ENCODE measurements around the gene SORBS1. TPM values are rescaled to one million over a fixed set of nuclear protein-coding genes. Genes with fewer than 3 reads are reported as not detected.

SORBS1 gene
- total RNA-seq, 6 experiments from 2014 or later: 0.05 to 0.26 (median 0.18) TPM

GRCh38 chr10:95391581-95392216 lies 169.5 kb downstream of the SORBS1 start:
- no peak overlapping the region for H3K27ac Mint-ChIP-seq
- H3K4me1 Mint-ChIP-seq (ENCODE audit: low read depth): no peaks in the 10 kb centered on the region
- no peaks in the 10 kb centered on the region for H3K9me3 Mint-ChIP-seq
- peak; percentile 19 for DNase-seq
- H3K27me3 Mint-ChIP-seq (ENCODE audit: insufficient read depth): peaks cover 11% of the 10 kb centered on the region
- peak; percentile 23; the same call in 1 of the 2 replicates for TF ChIP-seq CTCF (IDR thresholded peaks at IDR 0.05)
- no peaks in the 10 kb centered on the region for H3K36me3 Mint-ChIP-seq (ENCODE audit: low read depth)
- no peak overlapping the region for H3K4me3 Mint-ChIP-seq

GRCh38 chr10:95391164-95391563 lies 170.0 kb downstream of the SORBS1 start:
- Mint-ChIP-seq H3K36me3 (ENCODE audit: low read depth) (no peaks in the 10 kb centered on the region), H3K27me3 (ENCODE audit: insufficient read depth) (peaks cover 16% of the 10 kb centered on the region), H3K4me3 (no peak overlapping the region), H3K27ac (no peak overlapping the region), H3K9me3 (no peaks in the 10 kb centered on the region), H3K4me1 (ENCODE audit: low read depth) (no peaks in the 10 kb centered on the region)
- no peak for DNase-seq
- TF ChIP-seq CTCF (IDR thresholded peaks at IDR 0.05): no peak

GRCh38 chr10:95389982-95390381 lies 171.2 kb downstream of the SORBS1 start:
- TF ChIP-seq CTCF (IDR thresholded peaks at IDR 0.05): no peak
- peaks cover 21% of the 10 kb centered on the region for H3K27me3 Mint-ChIP-seq (ENCODE audit: insufficient read depth)
- H3K27ac Mint-ChIP-seq: no peak overlapping the region
- no peaks in the 10 kb centered on the region for H3K36me3 Mint-ChIP-seq (ENCODE audit: low read depth)
- H3K9me3 Mint-ChIP-seq: no peaks in the 10 kb centered on the region
- no peaks in the 10 kb centered on the region for H3K4me1 Mint-ChIP-seq (ENCODE audit: low read depth)
- no peak for DNase-seq
- H3K4me3 Mint-ChIP-seq: no peak overlapping the region

GRCh38 chr10:95389176-95389575 lies 172.0 kb downstream of the SORBS1 start:
- Mint-ChIP-seq H3K27me3 (ENCODE audit: insufficient read depth) (peaks cover 29% of the 10 kb centered on the region), H3K27ac (no peak overlapping the region), H3K4me1 (ENCODE audit: low read depth) (no peaks in the 10 kb centered on the region), H3K4me3 (no peak overlapping the region), H3K36me3 (ENCODE audit: low read depth) (no peaks in the 10 kb centered on the region), H3K9me3 (no peaks in the 10 kb centered on the region)
- TF ChIP-seq CTCF (IDR thresholded peaks at IDR 0.05): no peak
- DNase-seq: no peak

- DNase-seq: no peak
- Mint-ChIP-seq H3K27ac (no peak overlapping the region), H3K9me3 (no peaks in the 10 kb centered on the region), H3K36me3 (ENCODE audit: low read depth) (no peaks in the 10 kb centered on the region), H3K4me3 (no peak overlapping the region), H3K27me3 (ENCODE audit: insufficient read depth) (peaks cover 33% of the 10 kb centered on the region), H3K4me1 (ENCODE audit: low read depth) (no peaks in the 10 kb centered on the region)
- TF ChIP-seq CTCF (IDR thresholded peaks at IDR 0.05): no peak
Measured at GRCh38 chr10:95388539-95388938, 172.6 kb downstream of the SORBS1 start.

All from HFFc6 (cell line).